ENCODE measurements around the gene NDNF. TPM values are rescaled to one million over a fixed set of nuclear protein-coding genes. Genes with fewer than 3 reads are reported as not detected.

The NDNF gene
- total RNA-seq, 1 experiment from 2014 or later: 2.4 TPM

DNA sequence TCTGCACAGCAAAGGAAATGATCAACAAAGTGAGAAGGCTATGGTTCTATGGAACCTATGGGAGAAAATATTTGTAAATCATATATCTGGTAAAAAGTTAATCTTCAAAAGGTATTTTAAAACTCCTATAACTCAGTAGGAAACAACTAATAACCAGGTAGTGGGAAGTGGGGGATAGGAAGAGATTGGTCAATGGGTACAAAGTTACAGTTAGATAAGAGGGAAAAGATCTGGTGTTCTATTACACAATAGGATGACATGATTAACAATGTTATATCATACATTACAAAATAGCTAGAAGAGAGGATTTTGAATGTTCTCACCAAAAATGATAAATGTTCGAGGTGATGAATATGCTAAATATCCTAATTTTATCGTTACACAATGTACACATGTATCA lies 46.3 kb downstream of the NDNF start:
- POLR2A ChIA-PET: no interaction called here
- Mint-ChIP-seq H3K4me3 (no peak overlapping the region), H3K9me3 (no peaks in the 10 kb centered on the region), H3K36me3 (no peaks in the 10 kb centered on the region), H3K27ac (no peak overlapping the region), H3K27me3 (ENCODE audit: low read depth) (no peaks in the 10 kb centered on the region), H3K4me1 (peaks cover 11% of the 10 kb centered on the region)
- ATAC-seq (no peak), DNase-seq (ENCODE audit: low spot score) (no peak)
- TF ChIP-seq, protein P1, sequence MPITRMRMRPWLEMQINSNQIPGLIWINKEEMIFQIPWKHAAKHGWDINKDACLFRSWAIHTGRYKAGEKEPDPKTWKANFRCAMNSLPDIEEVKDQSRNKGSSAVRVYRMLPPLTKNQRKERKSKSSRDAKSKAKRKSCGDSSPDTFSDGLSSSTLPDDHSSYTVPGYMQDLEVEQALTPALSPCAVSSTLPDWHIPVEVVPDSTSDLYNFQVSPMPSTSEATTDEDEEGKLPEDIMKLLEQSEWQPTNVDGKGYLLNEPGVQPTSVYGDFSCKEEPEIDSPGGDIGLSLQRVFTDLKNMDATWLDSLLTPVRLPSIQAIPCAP (CRISPR knock-in tag; IDR thresholded peaks at IDR 0.05): no peak
- TF ChIP-seq, protein P2, sequence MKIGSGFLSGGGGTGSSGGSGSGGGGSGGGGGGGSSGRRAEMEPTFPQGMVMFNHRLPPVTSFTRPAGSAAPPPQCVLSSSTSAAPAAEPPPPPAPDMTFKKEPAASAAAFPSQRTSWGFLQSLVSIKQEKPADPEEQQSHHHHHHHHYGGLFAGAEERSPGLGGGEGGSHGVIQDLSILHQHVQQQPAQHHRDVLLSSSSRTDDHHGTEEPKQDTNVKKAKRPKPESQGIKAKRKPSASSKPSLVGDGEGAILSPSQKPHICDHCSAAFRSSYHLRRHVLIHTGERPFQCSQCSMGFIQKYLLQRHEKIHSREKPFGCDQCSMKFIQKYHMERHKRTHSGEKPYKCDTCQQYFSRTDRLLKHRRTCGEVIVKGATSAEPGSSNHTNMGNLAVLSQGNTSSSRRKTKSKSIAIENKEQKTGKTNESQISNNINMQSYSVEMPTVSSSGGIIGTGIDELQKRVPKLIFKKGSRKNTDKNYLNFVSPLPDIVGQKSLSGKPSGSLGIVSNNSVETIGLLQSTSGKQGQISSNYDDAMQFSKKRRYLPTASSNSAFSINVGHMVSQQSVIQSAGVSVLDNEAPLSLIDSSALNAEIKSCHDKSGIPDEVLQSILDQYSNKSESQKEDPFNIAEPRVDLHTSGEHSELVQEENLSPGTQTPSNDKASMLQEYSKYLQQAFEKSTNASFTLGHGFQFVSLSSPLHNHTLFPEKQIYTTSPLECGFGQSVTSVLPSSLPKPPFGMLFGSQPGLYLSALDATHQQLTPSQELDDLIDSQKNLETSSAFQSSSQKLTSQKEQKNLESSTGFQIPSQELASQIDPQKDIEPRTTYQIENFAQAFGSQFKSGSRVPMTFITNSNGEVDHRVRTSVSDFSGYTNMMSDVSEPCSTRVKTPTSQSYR (CRISPR knock-in tag; IDR thresholded peaks at IDR 0.05): no peak
- no peak for TF ChIP-seq NR3C1 (CRISPR knock-in tag; conservative IDR thresholded peaks at IDR 0.05; ENCODE audit: low read depth)
- TF ChIP-seq HMGA2 (CRISPR knock-in tag; IDR thresholded peaks at IDR 0.05): no peak
- TF ChIP-seq ZNF219 (CRISPR knock-in tag; IDR thresholded peaks at IDR 0.05; ENCODE audit: borderline replicate concordance): no peak
- TF ChIP-seq, protein P3, sequence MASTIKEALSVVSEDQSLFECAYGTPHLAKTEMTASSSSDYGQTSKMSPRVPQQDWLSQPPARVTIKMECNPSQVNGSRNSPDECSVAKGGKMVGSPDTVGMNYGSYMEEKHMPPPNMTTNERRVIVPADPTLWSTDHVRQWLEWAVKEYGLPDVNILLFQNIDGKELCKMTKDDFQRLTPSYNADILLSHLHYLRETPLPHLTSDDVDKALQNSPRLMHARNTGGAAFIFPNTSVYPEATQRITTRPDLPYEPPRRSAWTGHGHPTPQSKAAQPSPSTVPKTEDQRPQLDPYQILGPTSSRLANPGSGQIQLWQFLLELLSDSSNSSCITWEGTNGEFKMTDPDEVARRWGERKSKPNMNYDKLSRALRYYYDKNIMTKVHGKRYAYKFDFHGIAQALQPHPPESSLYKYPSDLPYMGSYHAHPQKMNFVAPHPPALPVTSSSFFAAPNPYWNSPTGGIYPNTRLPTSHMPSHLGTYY (CRISPR knock-in tag; IDR thresholded peaks at IDR 0.05): no peak
- TF ChIP-seq, protein P4, sequence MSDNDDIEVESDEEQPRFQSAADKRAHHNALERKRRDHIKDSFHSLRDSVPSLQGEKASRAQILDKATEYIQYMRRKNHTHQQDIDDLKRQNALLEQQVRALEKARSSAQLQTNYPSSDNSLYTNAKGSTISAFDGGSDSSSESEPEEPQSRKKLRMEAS (CRISPR knock-in tag; IDR thresholded peaks at IDR 0.05): no peak
- TF ChIP-seq, protein P5, sequence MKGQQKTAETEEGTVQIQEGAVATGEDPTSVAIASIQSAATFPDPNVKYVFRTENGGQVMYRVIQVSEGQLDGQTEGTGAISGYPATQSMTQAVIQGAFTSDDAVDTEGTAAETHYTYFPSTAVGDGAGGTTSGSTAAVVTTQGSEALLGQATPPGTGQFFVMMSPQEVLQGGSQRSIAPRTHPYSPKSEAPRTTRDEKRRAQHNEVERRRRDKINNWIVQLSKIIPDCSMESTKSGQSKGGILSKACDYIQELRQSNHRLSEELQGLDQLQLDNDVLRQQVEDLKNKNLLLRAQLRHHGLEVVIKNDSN (CRISPR knock-in tag; IDR thresholded peaks at IDR 0.05): no peak
- TF ChIP-seq ATF1 (CRISPR knock-in tag; IDR thresholded peaks at IDR 0.05): no peak
- TF ChIP-seq GABPB1 (CRISPR knock-in tag; IDR thresholded peaks at IDR 0.05): no peak
- TF ChIP-seq, protein P6, sequence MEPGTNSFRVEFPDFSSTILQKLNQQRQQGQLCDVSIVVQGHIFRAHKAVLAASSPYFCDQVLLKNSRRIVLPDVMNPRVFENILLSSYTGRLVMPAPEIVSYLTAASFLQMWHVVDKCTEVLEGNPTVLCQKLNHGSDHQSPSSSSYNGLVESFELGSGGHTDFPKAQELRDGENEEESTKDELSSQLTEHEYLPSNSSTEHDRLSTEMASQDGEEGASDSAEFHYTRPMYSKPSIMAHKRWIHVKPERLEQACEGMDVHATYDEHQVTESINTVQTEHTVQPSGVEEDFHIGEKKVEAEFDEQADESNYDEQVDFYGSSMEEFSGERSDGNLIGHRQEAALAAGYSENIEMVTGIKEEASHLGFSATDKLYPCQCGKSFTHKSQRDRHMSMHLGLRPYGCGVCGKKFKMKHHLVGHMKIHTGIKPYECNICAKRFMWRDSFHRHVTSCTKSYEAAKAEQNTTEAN (CRISPR knock-in tag; IDR thresholded peaks at IDR 0.05): no peak
- TF ChIP-seq NFATC4 (CRISPR knock-in tag; IDR thresholded peaks at IDR 0.05): no peak
- TF ChIP-seq, protein P7, sequence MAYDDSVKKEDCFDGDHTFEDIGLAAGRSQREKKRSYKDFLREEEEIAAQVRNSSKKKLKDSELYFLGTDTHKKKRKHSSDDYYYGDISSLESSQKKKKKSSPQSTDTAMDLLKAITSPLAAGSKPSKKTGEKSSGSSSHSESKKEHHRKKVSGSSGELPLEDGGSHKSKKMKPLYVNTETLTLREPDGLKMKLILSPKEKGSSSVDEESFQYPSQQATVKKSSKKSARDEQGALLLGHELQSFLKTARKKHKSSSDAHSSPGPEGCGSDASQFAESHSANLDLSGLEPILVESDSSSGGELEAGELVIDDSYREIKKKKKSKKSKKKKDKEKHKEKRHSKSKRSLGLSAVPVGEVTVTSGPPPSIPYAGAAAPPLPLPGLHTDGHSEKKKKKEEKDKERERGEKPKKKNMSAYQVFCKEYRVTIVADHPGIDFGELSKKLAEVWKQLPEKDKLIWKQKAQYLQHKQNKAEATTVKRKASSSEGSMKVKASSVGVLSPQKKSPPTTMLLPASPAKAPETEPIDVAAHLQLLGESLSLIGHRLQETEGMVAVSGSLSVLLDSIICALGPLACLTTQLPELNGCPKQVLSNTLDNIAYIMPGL (CRISPR knock-in tag; IDR thresholded peaks at IDR 0.05): no peak
- no peak for TF ChIP-seq NFE2L1 (CRISPR knock-in tag; IDR thresholded peaks at IDR 0.05)
- TF ChIP-seq, protein P8, sequence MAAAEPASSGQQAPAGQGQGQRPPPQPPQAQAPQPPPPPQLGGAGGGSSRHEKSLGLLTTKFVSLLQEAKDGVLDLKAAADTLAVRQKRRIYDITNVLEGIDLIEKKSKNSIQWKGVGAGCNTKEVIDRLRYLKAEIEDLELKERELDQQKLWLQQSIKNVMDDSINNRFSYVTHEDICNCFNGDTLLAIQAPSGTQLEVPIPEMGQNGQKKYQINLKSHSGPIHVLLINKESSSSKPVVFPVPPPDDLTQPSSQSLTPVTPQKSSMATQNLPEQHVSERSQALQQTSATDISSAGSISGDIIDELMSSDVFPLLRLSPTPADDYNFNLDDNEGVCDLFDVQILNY (CRISPR knock-in tag; IDR thresholded peaks at IDR 0.05): no peak
- CTCF ChIA-PET: no interaction called here

DNA sequence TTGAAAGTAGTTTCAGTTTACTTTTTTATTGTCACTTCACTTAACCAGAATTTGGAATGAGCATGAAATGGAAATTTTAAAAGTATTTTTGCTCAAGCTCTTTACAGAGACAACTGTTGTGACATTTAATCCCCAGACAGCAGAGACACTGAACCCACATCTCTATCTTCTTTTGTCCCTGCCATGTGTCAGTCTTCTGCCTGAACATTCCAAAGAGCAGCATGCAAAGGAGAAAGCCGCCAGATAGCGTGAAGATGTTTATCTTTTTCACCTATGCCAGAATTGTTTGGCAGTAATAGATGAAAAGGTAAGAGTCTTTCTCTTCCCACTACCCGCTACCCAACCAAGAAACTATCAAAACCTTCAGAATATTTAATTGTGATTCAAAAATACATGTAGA lies 46.8 kb downstream of the NDNF start:
- H3K4me3 Mint-ChIP-seq: no peak overlapping the region
- no peak for ATAC-seq
- CTCF ChIA-PET: no interaction called here
- TF ChIP-seq NFATC4 (CRISPR knock-in tag; IDR thresholded peaks at IDR 0.05) (no peak), TEAD1 (CRISPR knock-in tag; IDR thresholded peaks at IDR 0.05) (no peak), CBFB (CRISPR knock-in tag; IDR thresholded peaks at IDR 0.05; ENCODE audit: low read depth) (no peak), KAT7 (CRISPR knock-in tag; IDR thresholded peaks at IDR 0.05; ENCODE audit: borderline replicate concordance) (no peak), PRRX2 (CRISPR knock-in tag; IDR thresholded peaks at IDR 0.05) (no peak), ELF4 (CRISPR knock-in tag; IDR thresholded peaks at IDR 0.05; ENCODE audit: low read depth) (no peak)
- TF ChIP-seq, protein P7 (CRISPR knock-in tag; IDR thresholded peaks at IDR 0.05): no peak
- TF ChIP-seq, protein P6 (CRISPR knock-in tag; IDR thresholded peaks at IDR 0.05): no peak
- TF ChIP-seq, protein P9, sequence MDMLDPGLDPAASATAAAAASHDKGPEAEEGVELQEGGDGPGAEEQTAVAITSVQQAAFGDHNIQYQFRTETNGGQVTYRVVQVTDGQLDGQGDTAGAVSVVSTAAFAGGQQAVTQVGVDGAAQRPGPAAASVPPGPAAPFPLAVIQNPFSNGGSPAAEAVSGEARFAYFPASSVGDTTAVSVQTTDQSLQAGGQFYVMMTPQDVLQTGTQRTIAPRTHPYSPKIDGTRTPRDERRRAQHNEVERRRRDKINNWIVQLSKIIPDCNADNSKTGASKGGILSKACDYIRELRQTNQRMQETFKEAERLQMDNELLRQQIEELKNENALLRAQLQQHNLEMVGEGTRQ (CRISPR knock-in tag; IDR thresholded peaks at IDR 0.05): no peak

More for the DNA sequence above, 46.8 kb downstream of the NDNF start:
- Mint-ChIP-seq H3K36me3 (no peaks in the 10 kb centered on the region), H3K27me3 (ENCODE audit: low read depth) (no peaks in the 10 kb centered on the region), H3K9me3 (no peaks in the 10 kb centered on the region; the same call in 1 of the 2 replicates), H3K4me1 (peaks cover 11% of the 10 kb centered on the region), H3K27ac (no peak overlapping the region)
- no peak for DNase-seq (ENCODE audit: low spot score)
- POLR2A ChIA-PET: no interaction called here

Data from WTC11 (cell line).